ENCODE data around the gene BECN2.

BECN2 gene

DNA sequence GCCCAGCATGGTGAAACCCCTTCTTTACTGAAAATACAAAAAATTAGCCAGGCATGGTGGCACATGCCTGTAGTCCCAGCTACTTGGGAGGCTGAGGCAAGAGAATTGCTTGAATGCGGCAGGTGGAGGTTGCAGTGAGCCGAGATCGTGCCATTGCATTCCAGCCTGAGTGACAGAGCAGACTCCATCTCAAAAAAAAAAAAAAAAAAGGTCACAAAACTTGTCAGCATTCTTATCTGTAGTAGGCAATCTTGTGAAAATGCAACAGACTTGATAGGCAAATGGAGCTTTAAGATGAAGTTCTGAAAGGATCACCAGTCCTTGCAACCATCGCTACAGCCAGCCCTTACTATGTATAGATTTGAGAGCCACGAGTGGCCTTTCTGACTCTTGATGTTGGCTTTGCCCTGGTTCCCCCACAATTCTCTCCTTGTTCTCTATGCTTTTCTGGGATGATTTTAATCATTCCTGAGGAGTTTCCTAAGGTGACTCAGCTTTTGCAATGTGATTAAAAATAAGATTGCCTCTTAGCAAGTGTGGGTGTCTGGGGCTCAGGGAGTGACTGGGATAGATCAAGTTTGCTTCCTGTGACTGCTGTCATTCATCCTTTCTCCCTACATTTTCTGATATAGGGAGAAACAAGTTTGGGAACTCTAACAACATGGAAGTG lies 48.4 kb downstream of the BECN2 start:
- no peak overlapping the region for H3K4me3 ChIP-seq (ENCODE audit: low read depth, low read length)
- TF ChIP-seq CTCF (IDR thresholded peaks at IDR 0.05; ENCODE audit: low read depth, low read length): no peak

DNA sequence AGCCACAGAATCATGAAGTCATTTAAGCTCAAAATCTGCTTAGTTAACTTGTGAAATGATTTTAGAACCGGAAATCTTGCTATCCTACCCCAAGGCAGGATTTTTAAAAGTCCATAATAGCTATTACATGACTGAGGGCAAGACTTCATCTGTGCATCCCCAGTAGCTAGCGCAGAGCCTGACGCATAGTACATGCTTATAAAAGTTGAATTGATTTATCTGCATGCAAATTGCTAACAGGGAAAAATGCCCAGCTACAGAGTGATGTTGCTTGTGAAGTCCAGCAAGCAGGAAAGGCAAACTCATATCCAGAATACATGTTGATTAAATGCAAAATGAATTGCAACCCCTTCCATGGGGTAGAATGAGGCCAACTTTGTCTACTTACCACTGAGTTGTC lies 49.4 kb downstream of the BECN2 start:
- no peak overlapping the region for H3K4me3 ChIP-seq (ENCODE audit: low read depth, low read length)
- TF ChIP-seq CTCF (IDR thresholded peaks at IDR 0.05; ENCODE audit: low read depth, low read length): no peak
